ENCODE data around the gene GNA14. TPM values are rescaled to one million over a fixed set of nuclear protein-coding genes. Genes with fewer than 3 reads are reported as not detected.

The GNA14 gene
- polyA plus RNA-seq, 2 of the 4 experiments (the other 2 are of a cell fraction) = 0.04 to 0.06 TPM

DNA sequence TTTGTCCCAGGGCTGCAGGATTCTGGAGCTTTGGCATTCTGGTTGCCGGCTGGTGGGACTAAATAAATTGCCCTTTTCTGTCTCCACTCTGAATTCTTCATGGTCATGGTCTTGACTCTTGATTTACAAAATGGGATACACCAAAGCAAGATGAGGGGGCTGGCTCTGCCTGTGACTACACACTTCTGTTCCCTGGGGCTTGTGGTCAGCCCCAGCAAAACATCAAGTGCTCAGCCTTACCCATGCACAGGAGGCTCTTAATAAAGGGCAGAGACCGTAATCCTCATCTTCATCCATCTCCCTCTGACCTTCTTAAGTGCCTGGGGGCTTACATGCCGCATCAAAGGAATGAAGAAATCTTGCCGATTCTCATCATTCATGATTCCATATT lies 198.0 kb downstream of the GNA14 start:
- H3K27ac ChIP-seq = no peak overlapping the region
- no peaks in the 10 kb centered on the region for H3K4me1 ChIP-seq
- CTCF ChIA-PET = interaction anchor here (1.2 to 2.3 kb wide), 4 partner anchors 10 to 16 kb away, joined by 4 to 14 read pairs (median 6); no protein-coding TSS in a partner anchor
- ATAC-seq (no peak), DNase-seq (ENCODE audit: low read depth in 1 of 2, low spot score in 1 of 2) (no peak), FAIRE-seq (no peak)
- WGBS (ENCODE audit: missing lambda C conversion rate) = 84% methylated on average over 4 of the region's 4 CpGs
- H3K9me3 ChIP-seq = no peaks in the 10 kb centered on the region
- H3K4me3 ChIP-seq = no peak overlapping the region
- TF ChIP-seq SREBF2 (IDR thresholded peaks at IDR 0.05) = no peak
- no peak for TF ChIP-seq TFCP2L1 (CRISPR knock-in tag; IDR thresholded peaks at IDR 0.05)
- TF ChIP-seq, protein P1, sequence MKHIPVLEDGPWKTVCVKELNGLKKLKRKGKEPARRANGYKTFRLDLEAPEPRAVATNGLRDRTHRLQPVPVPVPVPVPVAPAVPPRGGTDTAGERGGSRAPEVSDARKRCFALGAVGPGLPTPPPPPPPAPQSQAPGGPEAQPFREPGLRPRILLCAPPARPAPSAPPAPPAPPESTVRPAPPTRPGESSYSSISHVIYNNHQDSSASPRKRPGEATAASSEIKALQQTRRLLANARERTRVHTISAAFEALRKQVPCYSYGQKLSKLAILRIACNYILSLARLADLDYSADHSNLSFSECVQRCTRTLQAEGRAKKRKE (CRISPR knock-in tag; IDR thresholded peaks at IDR 0.05; ENCODE audit: low read depth) = no peak
- no peak for TF ChIP-seq CBX8 (IDR thresholded peaks at IDR 0.05)
- TF ChIP-seq HOXA7 (CRISPR knock-in tag; IDR thresholded peaks at IDR 0.05) = no peak
- no peak for TF ChIP-seq RAD21 (conservative IDR thresholded peaks at IDR 0.05 in 1 of 2, IDR thresholded peaks at IDR 0.05 in 1 of 2)
- TF ChIP-seq FOSB (CRISPR knock-in tag; IDR thresholded peaks at IDR 0.05) = no peak
- no peak for TF ChIP-seq EHMT2 (IDR thresholded peaks at IDR 0.05; ENCODE audit: low read depth)
- TF ChIP-seq POLR2A (IDR thresholded peaks at IDR 0.05; ENCODE audit: low read length) = no peak
- TF ChIP-seq JUNB (IDR thresholded peaks at IDR 0.05) = no peak
- no peak for TF ChIP-seq HDAC2 (IDR thresholded peaks at IDR 0.05)
- no peak for TF ChIP-seq FOXS1 (CRISPR knock-in tag; IDR thresholded peaks at IDR 0.05)
- TF ChIP-seq KDM5A (IDR thresholded peaks at IDR 0.05) = no peak
- no peak for TF ChIP-seq RCOR1 (IDR thresholded peaks at IDR 0.05; ENCODE audit: low read depth, low read length)
- TF ChIP-seq, protein P2, sequence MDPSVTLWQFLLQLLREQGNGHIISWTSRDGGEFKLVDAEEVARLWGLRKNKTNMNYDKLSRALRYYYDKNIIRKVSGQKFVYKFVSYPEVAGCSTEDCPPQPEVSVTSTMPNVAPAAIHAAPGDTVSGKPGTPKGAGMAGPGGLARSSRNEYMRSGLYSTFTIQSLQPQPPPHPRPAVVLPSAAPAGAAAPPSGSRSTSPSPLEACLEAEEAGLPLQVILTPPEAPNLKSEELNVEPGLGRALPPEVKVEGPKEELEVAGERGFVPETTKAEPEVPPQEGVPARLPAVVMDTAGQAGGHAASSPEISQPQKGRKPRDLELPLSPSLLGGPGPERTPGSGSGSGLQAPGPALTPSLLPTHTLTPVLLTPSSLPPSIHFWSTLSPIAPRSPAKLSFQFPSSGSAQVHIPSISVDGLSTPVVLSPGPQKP (IDR thresholded peaks at IDR 0.05; ENCODE audit: low read depth, low read length) = no peak
- TF ChIP-seq GATA3 (IDR thresholded peaks at IDR 0.05; ENCODE audit: borderline replicate concordance) = no peak
- TF ChIP-seq, protein P3, sequence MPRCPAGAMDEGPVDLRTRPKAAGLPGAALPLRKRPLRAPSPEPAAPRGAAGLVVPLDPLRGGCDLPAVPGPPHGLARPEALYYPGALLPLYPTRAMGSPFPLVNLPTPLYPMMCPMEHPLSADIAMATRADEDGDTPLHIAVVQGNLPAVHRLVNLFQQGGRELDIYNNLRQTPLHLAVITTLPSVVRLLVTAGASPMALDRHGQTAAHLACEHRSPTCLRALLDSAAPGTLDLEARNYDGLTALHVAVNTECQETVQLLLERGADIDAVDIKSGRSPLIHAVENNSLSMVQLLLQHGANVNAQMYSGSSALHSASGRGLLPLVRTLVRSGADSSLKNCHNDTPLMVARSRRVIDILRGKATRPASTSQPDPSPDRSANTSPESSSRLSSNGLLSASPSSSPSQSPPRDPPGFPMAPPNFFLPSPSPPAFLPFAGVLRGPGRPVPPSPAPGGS (IDR thresholded peaks at IDR 0.05) = no peak
- TF ChIP-seq SMC3 (IDR thresholded peaks at IDR 0.05) = no peak
- H3K4me2 ChIP-seq = no peak overlapping the region
- POLR2A ChIA-PET = no interaction called here

DNA sequence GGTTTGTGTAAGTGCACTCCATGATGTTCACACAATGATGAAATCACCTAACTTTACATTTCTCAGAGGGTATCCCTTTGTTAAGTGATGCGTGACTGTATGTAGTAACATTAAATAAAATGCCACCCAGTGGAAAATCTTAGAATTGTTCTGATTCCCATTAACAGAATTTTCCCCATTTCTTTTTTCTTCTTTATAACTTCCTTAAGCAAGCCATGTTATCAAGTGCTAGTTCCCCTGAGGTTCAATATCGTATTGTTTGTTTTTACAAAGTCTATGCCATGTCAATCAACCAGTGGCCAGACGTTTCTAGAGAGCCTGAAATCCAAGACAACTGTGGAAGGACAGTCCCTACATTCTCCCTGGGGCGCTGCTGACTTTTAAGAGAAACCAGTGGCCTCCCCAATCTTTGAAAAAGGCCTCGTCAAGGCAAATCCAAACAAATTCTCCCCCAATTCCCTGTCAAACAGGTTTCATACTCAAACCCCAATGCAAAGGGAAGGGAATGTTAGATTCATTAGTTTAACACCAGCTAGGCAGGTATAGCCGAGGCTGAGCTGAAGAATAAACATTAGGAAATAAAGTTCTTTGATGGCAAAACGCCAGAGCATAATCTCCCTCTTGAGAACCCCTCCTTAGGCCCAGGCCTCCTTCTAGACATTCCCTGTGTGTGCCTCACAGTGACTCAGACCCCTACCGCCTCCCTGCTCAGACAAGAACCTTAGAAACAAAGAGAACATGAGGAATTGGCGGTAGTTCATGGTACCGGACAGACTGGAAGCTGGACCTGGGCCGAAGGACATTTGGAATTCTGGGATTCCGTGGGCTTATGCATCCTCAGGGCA lies 198.7 kb downstream of the GNA14 start:
- Histone ChIP-seq H3K4me1 (no peaks in the 10 kb centered on the region), H3K9me3 (no peaks in the 10 kb centered on the region), H3K4me3 (no peak overlapping the region), H3K4me2 (no peak overlapping the region), H3K27ac (no peak overlapping the region)
- DNase-seq (ENCODE audit: low read depth in 1 of 2, low spot score in 1 of 2) (no peak), FAIRE-seq (no peak), ATAC-seq (peak in 1 of 2 experiments; percentile 49; a peak in 3 of 6 replicates)
- no peak for TF ChIP-seq CHD2 (IDR thresholded peaks at IDR 0.05; ENCODE audit: low read length, partially characterized antibody)
- TF ChIP-seq, protein P4, sequence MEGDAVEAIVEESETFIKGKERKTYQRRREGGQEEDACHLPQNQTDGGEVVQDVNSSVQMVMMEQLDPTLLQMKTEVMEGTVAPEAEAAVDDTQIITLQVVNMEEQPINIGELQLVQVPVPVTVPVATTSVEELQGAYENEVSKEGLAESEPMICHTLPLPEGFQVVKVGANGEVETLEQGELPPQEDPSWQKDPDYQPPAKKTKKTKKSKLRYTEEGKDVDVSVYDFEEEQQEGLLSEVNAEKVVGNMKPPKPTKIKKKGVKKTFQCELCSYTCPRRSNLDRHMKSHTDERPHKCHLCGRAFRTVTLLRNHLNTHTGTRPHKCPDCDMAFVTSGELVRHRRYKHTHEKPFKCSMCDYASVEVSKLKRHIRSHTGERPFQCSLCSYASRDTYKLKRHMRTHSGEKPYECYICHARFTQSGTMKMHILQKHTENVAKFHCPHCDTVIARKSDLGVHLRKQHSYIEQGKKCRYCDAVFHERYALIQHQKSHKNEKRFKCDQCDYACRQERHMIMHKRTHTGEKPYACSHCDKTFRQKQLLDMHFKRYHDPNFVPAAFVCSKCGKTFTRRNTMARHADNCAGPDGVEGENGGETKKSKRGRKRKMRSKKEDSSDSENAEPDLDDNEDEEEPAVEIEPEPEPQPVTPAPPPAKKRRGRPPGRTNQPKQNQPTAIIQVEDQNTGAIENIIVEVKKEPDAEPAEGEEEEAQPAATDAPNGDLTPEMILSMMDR (IDR thresholded peaks at IDR 0.05) = 0 out of 3 replicates have a peak, but pooled peaks have one; percentile 10
- ChIA-PET CTCF (interaction anchor here (1.2 to 2.3 kb wide), 4 partner anchors 10 to 16 kb away, joined by 4 to 14 read pairs (median 6); no protein-coding TSS in a partner anchor), POLR2A (no interaction called here)
- WGBS (ENCODE audit: missing lambda C conversion rate) = 48% methylated on average over 12 of the region's 12 CpGs
